Measurements from ENCODE around the gene NRARP.

- TF ChIP-seq CTCF (IDR thresholded peaks at IDR 0.05): no peak
- TF ChIP-seq ARID4B (CRISPR knock-in tag; IDR thresholded peaks at IDR 0.05; ENCODE audit: borderline replicate concordance): no peak
- TF ChIP-seq ATF3 (CRISPR knock-in tag; conservative IDR thresholded peaks at IDR 0.05): no peak
- no peak for TF ChIP-seq CREM (CRISPR knock-in tag; IDR thresholded peaks at IDR 0.05)
- no peak for TF ChIP-seq TEAD1 (CRISPR knock-in tag; IDR thresholded peaks at IDR 0.05)
- TF ChIP-seq SMAD3 (CRISPR knock-in tag; IDR thresholded peaks at IDR 0.05; ENCODE audit: borderline replicate concordance): no peak
- TF ChIP-seq TEAD4 (CRISPR knock-in tag; IDR thresholded peaks at IDR 0.05): no peak
- no peak for TF ChIP-seq ZNF232 (CRISPR knock-in tag; IDR thresholded peaks at IDR 0.05)
Observed at GRCh38 chr9:137317718-137318511, 15.8 kb upstream of the NRARP start.

Data from WTC11 (cell line).